GM12878 (cell line): ENCODE results near the gene GJB6. TPM values are rescaled to one million over a fixed set of nuclear protein-coding genes. Genes with fewer than 3 reads are reported as not detected.

Experiments
- ATAC-seq: fragments of 200-7000 bp; cut with Tn5 transposase; 3 replicates; pipeline ENCODE4 v1.9.1; 2020; ENCODE audit warnings: mild to moderate bottlenecking, moderate library complexity
- BruUV-seq: library from RNA; stranded (reverse); fragments of 400-500 nt; replicated peaks from 2 replicates; lab custom pipeline; 2021; lab: Mats Ljungman, UMichigan
- CTCF ChIA-PET: fragments of 300-600 bp; sonication (Branson Sonifier 250); formaldehyde crosslinking; extraction: SDS; loops from one replicate; lab custom pipeline; 2021; ENCODE audit warnings: inconsistent platforms; lab: Yijun Ruan, JAX
- POLR2A ChIA-PET: fragments of 350-600 bp; formaldehyde crosslinking; extraction: SDS; loops from one replicate; lab custom pipeline; 2021; ENCODE audit warnings: inconsistent platforms; lab: Charles Lee
- RAD21 ChIA-PET: fragments of 300-600 bp; sonication (Branson Sonifier 250); formaldehyde crosslinking; loops from one replicate; lab custom pipeline; 2023; ENCODE audit warnings: antibody characterized with exemption; ENCODE audit not compliant: unreplicated experiment; lab: Charles Lee
- SMC1A ChIA-PET: fragments of 300-600 bp; sonication (Branson Sonifier 250); formaldehyde crosslinking; loops from one replicate; lab custom pipeline; 2023; ENCODE audit not compliant: unreplicated experiment, uncharacterized antibody; lab: Charles Lee
- DNase-seq: peaks from one replicate; pipeline ENCODE4 v3.0.0-alpha.2; 2011; ENCODE audit warnings: low read depth, low spot score
- FAIRE-seq: peaks from 3 replicates; lab custom pipeline; 2011; peaks lifted over from hg19 to GRCh38; lab: Jason Lieb, UNC
- H2AFZ ChIP-seq: 2 replicates; pipeline ENCODE4 v1.6.0; 2011; ENCODE audit warnings: low read depth, low read length, control low read depth; ENCODE audit not compliant: control insufficient read depth
- H3K27ac ChIP-seq: 2 replicates; pipeline ENCODE4 v1.5.1; 2011; ENCODE audit warnings: control low read depth; ENCODE audit not compliant: control insufficient read depth, insufficient read depth
- H3K27me3 ChIP-seq, 2 experiments: replicated peaks in 1 of 2; 2 replicates each; pipeline versions ENCODE4 v1.6.0 to v1.6.1; 2011; ENCODE audit warnings: low read length in 1 of 2; ENCODE audit not compliant: control insufficient read depth in 2 of 2, insufficient read depth in 2 of 2
- H3K36me3 ChIP-seq, 2 experiments: 2 replicates each; pipeline ENCODE4 v1.5.1; 2011; ENCODE audit warnings: low read length in 1 of 2; ENCODE audit not compliant: control insufficient read depth in 2 of 2, insufficient read depth in 2 of 2
- H3K4me1 ChIP-seq: 2 replicates; pipeline ENCODE4 v1.6.1; 2011; ENCODE audit warnings: mild to moderate bottlenecking, low read length, moderate library complexity, mixed read lengths; ENCODE audit not compliant: control insufficient read depth, insufficient read depth
- H3K4me2 ChIP-seq: 2 replicates; pipeline ENCODE4 v1.6.0; 2011; ENCODE audit warnings: control low read depth; ENCODE audit not compliant: control insufficient read depth, insufficient read depth
- H3K4me3 ChIP-seq: fragments of 200-600 bp; sonication (generic); 2 replicates; pipeline ENCODE4 v1.5.1; 2016
- H3K79me2 ChIP-seq: 2 replicates; pipeline ENCODE4 v1.6.0; 2011; ENCODE audit warnings: low read length; ENCODE audit not compliant: control insufficient read depth, insufficient read depth
- H3K9ac ChIP-seq: 2 replicates; pipeline ENCODE4 v1.8.0; 2011; ENCODE audit warnings: low read length, control low read depth, mixed read lengths; ENCODE audit not compliant: control insufficient read depth, insufficient read depth
- H3K9me3 ChIP-seq: replicated peaks from 3 replicates; pipeline ENCODE4 v1.5.1; 2011; ENCODE audit warnings: mild to moderate bottlenecking, low read length; ENCODE audit not compliant: control insufficient read depth, insufficient read depth
- H4K20me1 ChIP-seq: 2 replicates; pipeline ENCODE4 v1.6.0; 2011; ENCODE audit not compliant: control insufficient read depth, insufficient read depth
- CUX1 ChIP-seq: IDR thresholded peaks from 2 replicates; pipeline ENCODE4 v1.6.1; 2012; ENCODE audit warnings: improper control_type of control experiment, low read depth, low read length; ENCODE audit not compliant: insufficient replicate concordance
- MYC ChIP-seq: IDR thresholded peaks from 2 replicates; pipeline ENCODE4 v1.6.1; 2011; ENCODE audit warnings: mild to moderate bottlenecking, low read length, moderate library complexity, inconsistent platforms; ENCODE audit not compliant: insufficient read depth, insufficient replicate concordance, insufficient read length, severe bottlenecking
- POU2F2 ChIP-seq: IDR thresholded peaks from 3 replicates; pipeline ENCODE4 v1.6.1; 2011; ENCODE audit warnings: low read depth, mild to moderate bottlenecking, low read length, borderline replicate concordance
- RFX5 ChIP-seq: IDR thresholded peaks from 2 replicates; pipeline ENCODE4 v1.6.1; 2011; ENCODE audit warnings: low read depth, low read length, improper control_type of control experiment
- SIN3A ChIP-seq: IDR thresholded peaks from 2 replicates; pipeline ENCODE4 v1.6.1; 2012; ENCODE audit warnings: low read depth, low read length, improper control_type of control experiment
- SPI1 ChIP-seq: IDR thresholded peaks from 2 replicates; pipeline ENCODE4 v1.6.1; 2011; ENCODE audit warnings: low read depth, mild to moderate bottlenecking, low read length, moderate library complexity, borderline replicate concordance; ENCODE audit not compliant: insufficient read depth
- YY1 ChIP-seq: IDR thresholded peaks from 2 replicates; pipeline ENCODE4 v1.6.1; 2011; ENCODE audit warnings: low read depth, mild to moderate bottlenecking, low read length
- ZNF24 ChIP-seq: fragments of 450-650 bp; IDR thresholded peaks from 2 replicates; pipeline ENCODE4 v1.6.1; 2017; ENCODE audit warnings: antibody characterized with exemption, mild to moderate bottlenecking
- WGBS: methylation state at CpG from one replicate; pipeline ENCODE4 v1.1.6; 2016; ENCODE audit warnings: low lambda C conversion rate; ENCODE audit not compliant: insufficient replicate concordance, insufficient coverage; ENCODE audit errors: missing lambda C conversion rate; 5-methylcytosine and 5-hydroxymethylcytosine counted together
- in situ Hi-C: fragments of 300-500 bp; cut with MboI; formaldehyde crosslinking; loops from 9 replicates; pipeline ENCODE4 v1.14.3; 2018; ENCODE audit warnings: mixed read lengths
- intact Hi-C: fragments of 100-400 bp; cut with micrococcal nuclease; formaldehyde crosslinking; loops from one replicate; pipeline ENCODE4 v1.14.2; 2022; ENCODE audit not compliant: unreplicated experiment
- polyA plus RNA-seq, 11 experiments: library from polyadenylated mRNA; depleted of rRNA in 4 of 11; unstranded in 6 of 11; stranded (reverse) in 5 of 11; fragments of >200 nt; fragmentation: Nextera tagmentation in 4 of 11; fragmentation: Illumina TruSeq in 1 of 11; extraction: Ambion mirVana in 4 of 11; extraction: Trizol in 1 of 11; gene quantifications; 1 replicate in 1 of 11; 2 replicates in 10 of 11; pipeline versions ENCODE4 v1.2.1 to v1.2.3, GENCODE V29; 2011 to 2016; ENCODE audit warnings: inconsistent platforms in 2 of 11, missing spikeins in 2 of 11, low read depth in 1 of 11
- total RNA-seq, 4 experiments: library from RNA; depleted of rRNA in 3 of 4; stranded (reverse); fragments of >200 nt in 3 of 4; fragmentation: Illumina TruSeq in 1 of 4; extraction: Trizol in 1 of 4; gene quantifications; 2 replicates each; pipeline versions ENCODE4 v1.2.1 to v1.2.3, GENCODE V29; 2013 to 2021

GJB6 gene
- total and polyA plus RNA-seq, 10 of the 15 experiments (the other 5 are each of a cell fraction or from before 2014, with no cell fraction given) = 0.03 TPM; not detected in 9

DNA sequence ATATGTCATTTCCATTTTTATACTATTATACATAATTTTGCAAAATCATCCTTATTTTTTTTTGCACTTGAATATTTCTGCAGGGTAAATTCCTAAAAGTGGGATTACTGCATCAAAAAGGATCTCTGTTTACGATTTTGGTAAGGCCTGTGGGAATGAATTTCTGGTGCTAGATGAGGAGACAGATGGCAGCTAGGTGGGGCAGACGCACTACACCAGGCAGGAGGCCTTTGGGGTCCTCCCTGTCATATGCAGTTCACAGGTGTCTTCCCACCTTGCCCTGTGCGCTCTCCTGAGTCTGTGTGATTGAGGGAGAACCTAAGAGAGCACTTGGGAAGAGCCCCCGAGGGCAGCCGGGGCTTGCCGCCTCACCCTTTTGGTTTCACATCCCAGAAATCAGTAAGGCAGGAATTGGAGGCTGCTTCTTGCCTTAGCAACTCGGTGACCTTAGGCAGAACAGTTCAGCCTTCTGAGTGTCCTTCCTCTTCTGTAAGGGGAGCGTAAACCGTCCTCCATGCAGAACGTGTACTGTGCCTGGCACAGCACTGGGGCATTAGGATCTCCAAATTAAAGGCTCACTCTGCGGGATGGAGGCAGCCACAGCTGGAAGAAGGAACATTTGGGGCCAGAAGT, 25.9 kb downstream of the GJB6 start:
- no peak for DNase-seq
- in situ Hi-C loops = no loop called here
- no peak overlapping the region for H3K9ac ChIP-seq
- H4K20me1 ChIP-seq = no peaks in the 10 kb centered on the region
- no peaks in the 10 kb centered on the region for H3K79me2 ChIP-seq
- H3K4me1 ChIP-seq = no peaks in the 10 kb centered on the region
- no peak overlapping the region for H3K4me2 ChIP-seq
- H3K36me3 ChIP-seq = no peaks in the 10 kb centered on the region
- H3K27me3 ChIP-seq = peaks cover 0 to 1% of the 10 kb centered on the region in 2 experiments; a peak in 1 of 4 replicates
- BruUV-seq = no TSS peak
- H3K9me3 ChIP-seq = no peaks in the 10 kb centered on the region
- POLR2A ChIA-PET = no interaction called here
- no peak overlapping the region for H2AFZ ChIP-seq
- TF ChIP-seq ZNF24 (no peak), CUX1 (no peak), SPI1 (no peak), RFX5 (no peak), MYC (no peak), YY1 (no peak), SIN3A (no peak), POU2F2 (no peak)
- TF ChIP-seq, all 136 proteins: peak for 0
- RAD21 ChIA-PET = no interaction called here
- Histone ChIP-seq H3K4me3 (no peak overlapping the region), H3K27ac (no peak overlapping the region)
- WGBS = 52% methylated on average over 11 of the region's 11 CpGs
- CTCF ChIA-PET = no interaction called here
- intact Hi-C loops = no loop called here
- ATAC-seq (no peak), FAIRE-seq (no peak)
- SMC1A ChIA-PET = no interaction called here
